Fibroblast of pulmonary artery (primary cell): Measurements from ENCODE around the gene ANXA2.
"Not testable (repeated sequence)": the region's sequence is repeated elsewhere in the genome, so short reads cannot be mapped to it uniquely, and the experiment has no call there.

Source experiments
- DNase-seq: peaks from one replicate; pipeline ENCODE4 v3.0.0-alpha.2; 2010; ENCODE audit warnings: low read depth
- H3K4me3 ChIP-seq: replicated peaks from 2 replicates; pipeline ENCODE4 v1.5.1; 2011; ENCODE audit warnings: low read depth, mild to moderate bottlenecking, control low read depth, low read length, moderate library complexity
- TF ChIP-seq, protein P1 (sequence below): IDR thresholded peaks from 2 replicates; pipeline ENCODE4 v1.5.1; 2011; ENCODE audit warnings: mild to moderate bottlenecking, control low read depth, low read length, inconsistent platforms; ENCODE audit errors: missing control alignments

ANXA2 gene

DNA sequence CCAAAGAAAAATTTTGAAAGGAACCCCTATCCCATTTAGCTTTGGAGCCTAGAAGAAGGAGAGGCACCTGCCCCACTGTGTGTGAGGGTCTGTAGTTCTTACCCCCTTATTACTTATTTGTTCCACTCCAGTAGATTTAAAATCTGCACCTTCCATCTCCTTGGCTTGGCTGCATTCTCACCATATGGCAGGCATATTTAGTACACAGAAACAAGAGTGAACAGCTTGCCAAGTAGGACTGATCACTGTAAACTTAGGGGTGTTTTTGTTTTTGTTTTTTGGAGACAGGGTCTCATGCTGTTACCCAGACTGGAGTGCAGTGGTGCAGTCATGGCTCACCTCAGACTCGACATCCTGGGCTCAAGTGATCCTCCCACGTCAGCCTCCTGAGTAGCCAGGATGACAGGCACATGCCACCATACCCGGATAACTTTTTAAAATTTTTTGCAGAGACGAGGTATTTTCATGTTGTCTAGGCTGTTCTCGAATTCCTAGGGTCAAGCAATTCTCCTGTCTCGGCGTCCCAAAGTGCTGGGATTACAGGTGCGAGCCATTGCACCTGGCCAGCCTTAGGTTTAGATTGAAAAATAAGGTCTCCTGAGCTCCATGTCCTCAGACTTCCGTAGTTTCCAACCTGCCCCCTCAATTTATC lies 14.1 kb upstream of the ANXA2 start:
- no peak for DNase-seq
- TF ChIP-seq, protein P1, sequence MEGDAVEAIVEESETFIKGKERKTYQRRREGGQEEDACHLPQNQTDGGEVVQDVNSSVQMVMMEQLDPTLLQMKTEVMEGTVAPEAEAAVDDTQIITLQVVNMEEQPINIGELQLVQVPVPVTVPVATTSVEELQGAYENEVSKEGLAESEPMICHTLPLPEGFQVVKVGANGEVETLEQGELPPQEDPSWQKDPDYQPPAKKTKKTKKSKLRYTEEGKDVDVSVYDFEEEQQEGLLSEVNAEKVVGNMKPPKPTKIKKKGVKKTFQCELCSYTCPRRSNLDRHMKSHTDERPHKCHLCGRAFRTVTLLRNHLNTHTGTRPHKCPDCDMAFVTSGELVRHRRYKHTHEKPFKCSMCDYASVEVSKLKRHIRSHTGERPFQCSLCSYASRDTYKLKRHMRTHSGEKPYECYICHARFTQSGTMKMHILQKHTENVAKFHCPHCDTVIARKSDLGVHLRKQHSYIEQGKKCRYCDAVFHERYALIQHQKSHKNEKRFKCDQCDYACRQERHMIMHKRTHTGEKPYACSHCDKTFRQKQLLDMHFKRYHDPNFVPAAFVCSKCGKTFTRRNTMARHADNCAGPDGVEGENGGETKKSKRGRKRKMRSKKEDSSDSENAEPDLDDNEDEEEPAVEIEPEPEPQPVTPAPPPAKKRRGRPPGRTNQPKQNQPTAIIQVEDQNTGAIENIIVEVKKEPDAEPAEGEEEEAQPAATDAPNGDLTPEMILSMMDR: no peak
- H3K4me3 ChIP-seq: no peak overlapping the region

DNA sequence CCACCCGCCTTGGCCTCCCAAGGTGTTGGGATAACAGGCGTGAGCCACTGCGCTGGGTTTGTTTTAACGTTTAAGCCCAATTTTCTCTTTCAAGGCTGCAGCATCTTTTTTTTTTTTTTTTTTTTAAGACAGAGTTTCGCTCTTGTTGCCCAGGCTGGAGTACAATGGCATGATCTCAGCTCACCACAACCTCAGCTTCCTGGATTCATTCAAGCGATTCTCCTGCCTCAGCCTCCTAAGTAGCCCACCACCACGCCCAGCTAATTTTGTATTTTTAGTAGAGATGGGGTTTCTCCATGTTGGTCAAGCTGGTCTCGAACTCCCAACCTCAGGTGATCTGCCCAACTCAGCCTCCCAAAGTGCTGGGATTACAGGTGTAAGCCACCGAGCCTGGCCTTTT lies 12.6 kb upstream of the ANXA2 start:
- not testable (repeated sequence) for DNase-seq, H3K4me3 ChIP-seq

DNA sequence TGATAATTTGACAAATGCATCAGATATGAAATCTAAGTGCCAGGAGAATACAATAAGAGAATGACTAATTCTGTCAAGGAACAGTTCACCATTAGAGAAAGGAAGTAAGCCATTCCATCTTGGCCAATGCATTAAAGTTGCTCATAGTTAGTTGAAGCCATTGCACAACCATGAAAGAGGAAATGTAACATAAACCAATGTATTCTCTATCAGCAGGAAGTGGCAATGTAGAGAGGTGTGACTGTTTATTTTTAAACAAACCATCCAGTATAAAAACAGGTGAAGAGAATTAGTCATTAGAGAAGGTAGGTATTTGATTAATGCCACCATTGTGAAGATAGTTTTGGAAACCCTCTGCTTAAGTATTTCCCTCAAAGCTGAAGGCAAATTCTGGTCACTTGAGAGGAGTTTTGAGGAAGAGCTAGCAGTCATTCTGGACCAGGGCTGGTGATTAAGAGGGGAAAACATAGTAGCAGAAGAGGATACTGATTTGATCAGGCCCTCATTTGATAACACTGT lies 10.7 kb upstream of the ANXA2 start:
- DNase-seq: peak; percentile 86
- TF ChIP-seq, protein P1: no peak
- H3K4me3 ChIP-seq: no peak overlapping the region

DNA sequence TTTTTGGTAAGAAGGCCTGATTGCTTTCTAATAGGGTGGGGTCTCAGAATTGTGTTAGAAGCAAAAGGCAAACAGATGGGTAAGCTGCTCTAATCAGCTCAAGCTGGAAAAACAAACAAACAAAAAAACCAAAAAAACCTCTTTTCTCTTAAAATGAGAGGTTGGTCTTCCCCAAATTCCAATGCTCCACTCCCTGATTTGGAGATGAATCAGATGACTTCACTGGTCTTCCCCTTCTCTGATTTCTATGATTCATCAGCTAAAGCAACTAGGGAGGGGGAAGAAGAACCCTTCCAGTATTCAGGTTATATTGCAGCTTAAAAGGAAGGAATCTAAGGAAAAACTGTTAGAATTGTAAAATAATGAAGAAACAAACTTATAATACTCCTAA lies 9.6 kb upstream of the ANXA2 start:
- H3K4me3 ChIP-seq: no peak overlapping the region
- DNase-seq: peak; percentile 75
- TF ChIP-seq, protein P1: no peak

DNA sequence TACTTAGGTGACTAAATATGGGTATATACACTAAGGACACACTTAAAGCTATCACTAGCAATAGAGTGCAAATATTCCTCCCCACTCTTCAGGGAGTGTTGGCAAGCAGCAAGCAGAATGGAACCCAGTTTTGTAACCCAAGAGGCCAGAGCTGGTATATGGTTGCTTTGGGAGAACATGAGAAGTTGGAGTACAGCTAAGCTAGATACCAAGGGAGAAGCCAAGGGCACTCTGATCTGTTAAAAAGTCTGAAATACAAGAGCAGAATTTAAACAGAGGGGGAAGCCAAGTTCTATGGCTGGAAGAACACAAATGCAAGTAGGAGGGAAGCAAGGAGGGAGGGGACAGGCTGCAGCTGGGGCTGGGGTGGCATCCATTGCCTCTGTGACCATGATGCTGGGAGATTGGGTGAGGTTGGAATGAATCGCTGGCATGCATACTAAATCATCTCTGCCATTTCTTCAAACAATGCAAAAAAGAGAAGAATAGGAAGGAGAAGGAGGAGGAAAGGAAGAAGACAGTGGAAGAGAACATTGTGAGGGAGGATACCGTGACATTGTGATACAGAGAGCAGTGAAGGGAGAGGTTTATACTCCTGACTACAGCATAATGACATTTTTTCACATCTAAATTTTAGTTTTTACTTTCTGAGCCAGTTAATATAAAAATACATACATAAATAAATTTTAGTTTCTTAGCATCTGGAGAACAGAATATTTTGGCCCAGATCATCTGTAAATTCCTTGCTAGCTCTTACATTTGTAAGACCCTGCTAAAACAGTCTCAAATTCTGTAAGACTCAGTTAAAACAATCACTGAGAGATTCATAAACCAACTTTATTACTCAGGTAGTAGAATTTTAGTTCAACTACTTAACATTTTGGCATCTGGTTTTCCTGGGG lies 9.0 kb upstream of the ANXA2 start:
- TF ChIP-seq, protein P1: no peak
- H3K4me3 ChIP-seq: no peak overlapping the region
- no peak for DNase-seq

DNA sequence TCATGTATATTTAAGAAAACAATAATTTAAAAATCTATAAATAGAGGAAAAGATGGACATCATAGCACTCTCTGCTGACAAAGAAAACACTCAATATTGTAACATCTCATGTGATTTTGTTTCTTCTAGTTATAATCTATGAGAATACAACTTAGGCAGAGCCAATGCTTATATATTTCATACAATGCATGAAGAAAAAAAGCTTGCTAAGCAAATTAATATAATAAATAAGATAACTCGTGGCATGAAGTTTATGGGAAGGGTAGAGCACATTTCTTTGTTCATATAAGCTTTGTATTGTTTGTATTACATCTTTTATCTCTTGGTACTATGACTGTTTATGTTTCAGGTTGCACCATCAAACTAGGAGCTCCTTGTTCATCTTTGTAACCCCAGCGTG lies 7.6 kb upstream of the ANXA2 start:
- no peak for DNase-seq
- H3K4me3 ChIP-seq: no peak overlapping the region
- TF ChIP-seq, protein P1: no peak

DNA sequence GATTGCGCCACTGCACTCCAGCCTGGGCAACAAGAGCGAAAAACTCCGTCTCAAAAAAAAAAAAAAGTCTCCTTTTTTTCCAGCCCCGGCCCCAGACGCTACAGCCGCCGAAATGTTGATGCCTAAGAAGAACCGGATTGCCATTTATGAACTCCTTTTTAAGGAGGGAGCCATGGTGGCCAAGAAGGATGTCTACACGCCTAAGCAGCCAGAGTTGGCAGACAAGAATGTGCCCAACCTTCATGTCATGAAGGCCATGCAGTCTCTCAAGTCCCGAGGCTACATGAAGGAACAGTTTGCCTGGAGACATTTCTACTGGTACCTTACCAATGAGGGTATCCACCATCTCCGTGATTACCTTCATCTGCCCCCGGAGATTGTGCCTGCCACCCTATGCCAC lies 6.6 kb upstream of the ANXA2 start:
- H3K4me3 ChIP-seq, DNase-seq: not testable (repeated sequence)
